Breast epithelium (tissue), 3 donors: ENCODE measurements around the gene RPAP2.

ENCODE experiments used
- CTCF ChIP-seq, 3 donors: fragments of 450-650 bp; IDR thresholded peaks; one replicate each; pipeline ENCODE4 v1.5.1; 2016 to 2017; ENCODE audit warnings: antibody characterized with exemption in 3 of 3, mild to moderate bottlenecking in 3 of 3, moderate library complexity in 3 of 3
- POLR2A ChIP-seq: fragments of 450-650 bp; IDR thresholded peaks from one replicate; pipeline ENCODE4 v1.6.1; 2016; ENCODE audit warnings: antibody characterized with exemption, mild to moderate bottlenecking, moderate library complexity

- TF ChIP-seq CTCF (IDR thresholded peaks at IDR 0.05): no peak
- no peak for TF ChIP-seq POLR2A
Observed at GRCh38 chr1:92329347-92330129, 30.7 kb downstream of the RPAP2 start.
